Activated CD4-positive, alpha-beta T cell treated with anti-CD3 and anti-CD28 coated beads, Interleukin-2, amount 10 ng/mL, durations not matched to agents 7 days and 5 days (primary cell): ENCODE data around the gene CELA3A. TPM values are rescaled to one million over a fixed set of nuclear protein-coding genes. Genes with fewer than 3 reads are reported as not detected.
A peak's percentile ranks its signal among the peaks of the same experiment; 100 is the strongest.
"Not testable (repeated sequence)": the region's sequence is repeated elsewhere in the genome, so short reads cannot be mapped to it uniquely, and the experiment has no call there.

ENCODE experiments used
- CTCF ChIA-PET: fragments of 350-600 bp; sonication (Branson Sonifier 250); formaldehyde crosslinking; loops from one replicate; lab custom pipeline; 2021; ENCODE audit warnings: antibody characterized with exemption; lab: Charles Lee
- POLR2A ChIA-PET: fragments of 350-600 bp; sonication (Branson Sonifier 250); formaldehyde crosslinking; loops from one replicate; lab custom pipeline; 2021; ENCODE audit warnings: antibody characterized with exemption; lab: Charles Lee
- DNase-seq: peaks from one replicate; pipeline ENCODE4 v3.0.0-alpha.2; 2020
- H3K27ac Mint-ChIP-seq: one replicate; pipeline ENCODE4 v1.8.0; 2021; ENCODE audit warnings: mild to moderate bottlenecking, moderate library complexity, mixed read lengths
- H3K27me3 Mint-ChIP-seq: one replicate; pipeline ENCODE4 v1.8.0; 2021; ENCODE audit warnings: mixed read lengths
- H3K36me3 Mint-ChIP-seq: one replicate; pipeline ENCODE4 v1.8.0; 2021; ENCODE audit warnings: low read depth, mixed read lengths
- H3K4me1 Mint-ChIP-seq: one replicate; pipeline ENCODE4 v1.8.0; 2021; ENCODE audit warnings: mixed read lengths
- H3K4me3 Mint-ChIP-seq: one replicate; pipeline ENCODE4 v1.8.0; 2021; ENCODE audit warnings: mild to moderate bottlenecking, moderate library complexity, mixed read lengths
- H3K9me3 Mint-ChIP-seq: one replicate; pipeline ENCODE4 v1.8.0; 2021; ENCODE audit warnings: mixed read lengths
- total RNA-seq, 2 experiments: library from RNA; stranded (reverse); gene quantifications; one replicate each; pipeline ENCODE4 v1.2.3, GENCODE V29; 2021

Gene CELA3A
- total RNA-seq, 2 experiments from 2014 or later = not detected

- DNase-seq = peak; percentile 63
- Mint-ChIP-seq H3K4me1 (peaks cover 59% of the 10 kb centered on the region), H3K27ac (peak overlapping the region; percentile 95), H3K4me3 (peak overlapping the region; percentile 39), H3K27me3 (no peaks in the 10 kb centered on the region), H3K9me3 (no peaks in the 10 kb centered on the region), H3K36me3 (peaks cover 2% of the 10 kb centered on the region)
- ChIA-PET POLR2A (interaction anchor here (1.0 to 1.5 kb wide), 2 partner anchors 9 to 22 kb away, joined by 4 to 5 read pairs; partner anchors contain the start of gene CDC42), CTCF (interaction anchor here (0.6 to 1.6 kb wide), 4 partner anchors 8 to 1515 kb away, joined by 3 to 8 read pairs (median 4); no protein-coding TSS in a partner anchor)
These were observed 29.9 kb downstream of the CELA3A start for GRCh38 chr1:22031214-22031962.

GRCh38 chr1:22034834-22035233 is 33.4 kb downstream of the CELA3A start:
- DNase-seq, H3K36me3 Mint-ChIP-seq, H3K27me3 Mint-ChIP-seq, H3K4me3 Mint-ChIP-seq, POLR2A ChIA-PET, H3K27ac Mint-ChIP-seq, H3K9me3 Mint-ChIP-seq: not testable (repeated sequence)
- CTCF ChIA-PET = interaction anchor here (0.6 to 8.0 kb wide), 5 partner anchors 9 to 701 kb away, joined by 3 to 105 read pairs (median 3); no protein-coding TSS in a partner anchor
- peaks cover 55% of the 10 kb centered on the region for H3K4me1 Mint-ChIP-seq

GRCh38 chr1:22037520-22037919 is 36.1 kb downstream of the CELA3A start:
- Mint-ChIP-seq H3K4me3 (no peak overlapping the region), H3K9me3 (peaks cover 2% of the 10 kb centered on the region), H3K36me3 (peaks cover 12% of the 10 kb centered on the region), H3K27ac (peak overlapping the region; percentile 93), H3K27me3 (no peaks in the 10 kb centered on the region), H3K4me1 (peaks cover 51% of the 10 kb centered on the region)
- CTCF ChIA-PET = interaction anchor here (1.1 to 8.0 kb wide), 3 partner anchors 10 to 14 kb away, joined by 5 to 105 read pairs (median 5); partner anchors contain the start of gene CDC42
- DNase-seq = no peak
- POLR2A ChIA-PET = interaction anchor here (0.5 kb wide), 1 partner anchor 12 kb away, joined by 3 read pairs; no protein-coding TSS in a partner anchor

- CTCF ChIA-PET = interaction anchor here (1.1 to 8.0 kb wide), 5 partner anchors 7 to 14 kb away, joined by 5 to 105 read pairs (median 8); partner anchors contain the start of gene CDC42
- Mint-ChIP-seq H3K4me3 (no peak overlapping the region), H3K27ac (peak overlapping the region; percentile 93), H3K9me3 (peaks cover 2% of the 10 kb centered on the region), H3K36me3 (peaks cover 12% of the 10 kb centered on the region), H3K27me3 (no peaks in the 10 kb centered on the region), H3K4me1 (peaks cover 52% of the 10 kb centered on the region)
- POLR2A ChIA-PET = no interaction called here
- DNase-seq = no peak
These were observed 36.6 kb downstream of the CELA3A start for GRCh38 chr1:22038036-22038435.

- CTCF ChIA-PET = interaction anchor here (0.9 to 8.0 kb wide), 6 partner anchors 9 to 103 kb away, joined by 3 to 105 read pairs (median 7); partner anchors contain the start of genes CDC42 and WNT4
- peaks cover 58% of the 10 kb centered on the region for H3K4me1 Mint-ChIP-seq
- H3K36me3 Mint-ChIP-seq = peaks cover 15% of the 10 kb centered on the region
These were observed 38.3 kb downstream of the CELA3A start for GRCh38 chr1:22039594-22040285.

GRCh38 chr1:22040286-22040623 is 38.8 kb downstream of the CELA3A start:
- H3K9me3 Mint-ChIP-seq = peaks cover 4% of the 10 kb centered on the region
- CTCF ChIA-PET = interaction anchor here (0.9 to 8.0 kb wide), 5 partner anchors 9 to 65 kb away, joined by 3 to 105 read pairs (median 8); partner anchors contain the start of gene CDC42
- H3K4me3 Mint-ChIP-seq = peak overlapping the region; percentile 75
- peak overlapping the region; percentile 96 for H3K27ac Mint-ChIP-seq
- no peak for DNase-seq
- peaks cover 16% of the 10 kb centered on the region for H3K36me3 Mint-ChIP-seq
- POLR2A ChIA-PET = interaction anchor here (0.9 to 2.3 kb wide), 5 partner anchors 9 to 15 kb away, joined by 4 to 27 read pairs (median 5); partner anchors contain the start of gene CDC42
- peaks cover 62% of the 10 kb centered on the region for H3K4me1 Mint-ChIP-seq
- H3K27me3 Mint-ChIP-seq = no peaks in the 10 kb centered on the region

More at GRCh38 chr1:22039594-22040285, 38.3 kb downstream of the CELA3A start:
- peak overlapping the region; percentile 75 for H3K4me3 Mint-ChIP-seq
- H3K9me3 Mint-ChIP-seq = peaks cover 2% of the 10 kb centered on the region
- H3K27me3 Mint-ChIP-seq = no peaks in the 10 kb centered on the region
- peak overlapping the region; percentile 96 for H3K27ac Mint-ChIP-seq
- POLR2A ChIA-PET = interaction anchor here (0.9 to 2.3 kb wide), 5 partner anchors 8 to 15 kb away, joined by 4 to 27 read pairs (median 5); partner anchors contain the start of gene CDC42
- peak; percentile 97 for DNase-seq

GRCh38 chr1:22041505-22041904 is 40.0 kb downstream of the CELA3A start:
- no peak overlapping the region for H3K4me3 Mint-ChIP-seq

GRCh38 chr1:22043198-22043769 is 41.8 kb downstream of the CELA3A start:
- no peak for DNase-seq
- CTCF ChIA-PET = interaction anchor here (5.8 kb wide), 1 partner anchor 8 kb away, joined by 40 read pairs; the partner anchor contains the start of gene CDC42
- peak overlapping the region; percentile 63 for H3K27ac Mint-ChIP-seq
- POLR2A ChIA-PET = no interaction called here
- H3K27me3 Mint-ChIP-seq = no peaks in the 10 kb centered on the region
- H3K4me3 Mint-ChIP-seq = no peak overlapping the region
- H3K9me3 Mint-ChIP-seq = peaks cover 9% of the 10 kb centered on the region
- H3K36me3 Mint-ChIP-seq = peaks cover 21% of the 10 kb centered on the region
- H3K4me1 Mint-ChIP-seq = peaks cover 58% of the 10 kb centered on the region

More at GRCh38 chr1:22041505-22041904, 40.0 kb downstream of the CELA3A start:
- Mint-ChIP-seq H3K9me3 (peaks cover 9% of the 10 kb centered on the region), H3K27ac (peak overlapping the region; percentile 75), H3K36me3 (peaks cover 19% of the 10 kb centered on the region), H3K4me1 (peaks cover 63% of the 10 kb centered on the region), H3K27me3 (no peaks in the 10 kb centered on the region)
- CTCF ChIA-PET = interaction anchor here (5.8 to 8.0 kb wide), 2 partner anchors 10 to 16 kb away, joined by 40 to 105 read pairs; partner anchors contain the start of gene CDC42
- DNase-seq = no peak
- POLR2A ChIA-PET = no interaction called here

- Mint-ChIP-seq H3K4me3 (no peak overlapping the region), H3K27me3 (no peaks in the 10 kb centered on the region), H3K36me3 (peaks cover 16% of the 10 kb centered on the region), H3K9me3 (peaks cover 6% of the 10 kb centered on the region), H3K4me1 (peaks cover 61% of the 10 kb centered on the region), H3K27ac (no peak overlapping the region)
- CTCF ChIA-PET = interaction anchor here (1.5 kb wide), 1 partner anchor 20 kb away, joined by 4 read pairs; no protein-coding TSS in a partner anchor
- POLR2A ChIA-PET = no interaction called here
- no peak for DNase-seq
These were observed 43.4 kb downstream of the CELA3A start for GRCh38 chr1:22044690-22045420.

GRCh38 chr1:22045604-22046228 is 44.3 kb downstream of the CELA3A start:
- DNase-seq = no peak
- Mint-ChIP-seq H3K4me3 (no peak overlapping the region), H3K27ac (no peak overlapping the region), H3K9me3 (peaks cover 6% of the 10 kb centered on the region), H3K4me1 (peaks cover 55% of the 10 kb centered on the region), H3K36me3 (peaks cover 14% of the 10 kb centered on the region), H3K27me3 (no peaks in the 10 kb centered on the region)
- CTCF ChIA-PET = interaction anchor here (0.6 to 1.5 kb wide), 2 partner anchors 20 to 365 kb away, joined by 4 read pairs; no protein-coding TSS in a partner anchor
- POLR2A ChIA-PET = no interaction called here
